Stimulated activated CD4-positive, alpha-beta T cell treated with anti-CD3 and anti-CD28 coated beads, Interleukin-4, amount 100 ng/mL, for 1 hour (primary cell): ENCODE results near the gene CA9.

Experiments
- DNase-seq: peaks from one replicate; pipeline ENCODE4 v3.0.0-alpha.2; 2020

Gene CA9

GRCh38 chr9:35652829-35653209 is 20.9 kb upstream of the CA9 start:
- DNase-seq, result no peak

GRCh38 chr9:35653611-35654010 is 20.1 kb upstream of the CA9 start:
- DNase-seq, result no peak

- DNase-seq, result no peak
Measured at GRCh38 chr9:35656348-35656747, 17.4 kb upstream of the CA9 start.

- no peak for DNase-seq
Measured at GRCh38 chr9:35656831-35657545, 16.7 kb upstream of the CA9 start.

GRCh38 chr9:35657546-35658136 is 16.1 kb upstream of the CA9 start, which contains the start of gene RMRP:
Gene RMRP, minus strand, starts transcription at chr9:35658019.
- peak; percentile 93 for DNase-seq

GRCh38 chr9:35658137-35658967 is 15.4 kb upstream of the CA9 start, which contains the start of gene CCDC107:
Gene CCDC107, plus strand, starts transcription at chr9:35658292. Its CDS starts 88 bp downstream, at chr9:35658380.
- DNase-seq, result peak; percentile 82

- no peak for DNase-seq
Measured at GRCh38 chr9:35658968-35659220, 14.8 kb upstream of the CA9 start.

GRCh38 chr9:35659340-35659739 is 14.4 kb upstream of the CA9 start:
- no peak for DNase-seq

GRCh38 chr9:35660966-35661415 is 12.7 kb upstream of the CA9 start:
- DNase-seq, result no peak

- no peak for DNase-seq
Measured at GRCh38 chr9:35661756-35662350, 11.9 kb upstream of the CA9 start.

GRCh38 chr9:35662437-35662836 is 11.3 kb upstream of the CA9 start:
- DNase-seq, result no peak

GRCh38 chr9:35664531-35665470 is 8.9 kb upstream of the CA9 start, which contains the start of gene ARHGEF39:
Gene ARHGEF39, minus strand, starts transcription at chr9:35665195. Its CDS starts 26 bp downstream, at chr9:35665169.
- DNase-seq, result peak; percentile 63

GRCh38 chr9:35665471-35665818 is 8.3 kb upstream of the CA9 start:
- no peak for DNase-seq

GRCh38 chr9:35666045-35666444 is 7.7 kb upstream of the CA9 start:
- no peak for DNase-seq

- no peak for DNase-seq
Measured at GRCh38 chr9:35666549-35666948, 7.2 kb upstream of the CA9 start.

- no peak for DNase-seq
Measured at GRCh38 chr9:35667939-35668338, 5.8 kb upstream of the CA9 start.

GRCh38 chr9:35669331-35670145 is 4.2 kb upstream of the CA9 start:
- DNase-seq, result no peak

- DNase-seq, result no peak
Measured at GRCh38 chr9:35674025-35674361, 265 bp downstream of the CA9 start.

GRCh38 chr9:35675204-35675603 is 1.5 kb downstream of the CA9 start:
- no peak for DNase-seq

GRCh38 chr9:35675732-35676392 is 2.1 kb downstream of the CA9 start:
- DNase-seq, result peak; percentile 50

- no peak for DNase-seq
Measured at GRCh38 chr9:35679091-35679490, 5.4 kb downstream of the CA9 start.
